SJSA1 (cell line): ENCODE results near the gene FXYD4. TPM values are rescaled to one million over a fixed set of nuclear protein-coding genes. Genes with fewer than 3 reads are reported as not detected.

Experiments
- DNase-seq, 2 experiments: peaks; one replicate each; pipeline ENCODE4 v3.0.0-alpha.2; 2015 to 2020; ENCODE audit warnings: low spot score in 2 of 2, low read depth in 1 of 2
- H3K27ac ChIP-seq: fragments of 250-450 bp; sonication (Bioruptor Pico); 2 replicates; pipeline ENCODE4 v1.5.1; 2020; ENCODE audit warnings: mild to moderate bottlenecking, moderate library complexity
- H3K27me3 ChIP-seq: fragments of 250-450 bp; sonication (Bioruptor Pico); replicated peaks from 2 replicates; pipeline ENCODE4 v1.5.1; 2020; ENCODE audit warnings: mild to moderate bottlenecking, moderate library complexity
- H3K36me3 ChIP-seq: fragments of 250-450 bp; sonication (Bioruptor Pico); 2 replicates; pipeline ENCODE4 v1.5.1; 2020; ENCODE audit warnings: mild to moderate bottlenecking
- H3K4me1 ChIP-seq: fragments of 250-450 bp; sonication (Bioruptor Pico); replicated peaks from 2 replicates; pipeline ENCODE4 v1.6.1; 2021; ENCODE audit warnings: mild to moderate bottlenecking
- H3K4me3 ChIP-seq: fragments of 250-450 bp; sonication (Bioruptor Pico); 2 replicates; pipeline ENCODE4 v1.5.1; 2020; ENCODE audit warnings: mild to moderate bottlenecking
- H3K9me3 ChIP-seq: fragments of 250-450 bp; sonication (Bioruptor Pico); replicated peaks from 2 replicates; pipeline ENCODE4 v1.5.1; 2020; ENCODE audit warnings: mild to moderate bottlenecking
- total RNA-seq: library from RNA; depleted of rRNA; stranded (reverse); fragments of >200 nt; shearing (Covaris generic); gene quantifications from 2 replicates; pipeline ENCODE4 v1.2.3, GENCODE V29; 2014

The FXYD4 gene
- total RNA-seq, 1 experiment from 2014 or later = not detected

DNA sequence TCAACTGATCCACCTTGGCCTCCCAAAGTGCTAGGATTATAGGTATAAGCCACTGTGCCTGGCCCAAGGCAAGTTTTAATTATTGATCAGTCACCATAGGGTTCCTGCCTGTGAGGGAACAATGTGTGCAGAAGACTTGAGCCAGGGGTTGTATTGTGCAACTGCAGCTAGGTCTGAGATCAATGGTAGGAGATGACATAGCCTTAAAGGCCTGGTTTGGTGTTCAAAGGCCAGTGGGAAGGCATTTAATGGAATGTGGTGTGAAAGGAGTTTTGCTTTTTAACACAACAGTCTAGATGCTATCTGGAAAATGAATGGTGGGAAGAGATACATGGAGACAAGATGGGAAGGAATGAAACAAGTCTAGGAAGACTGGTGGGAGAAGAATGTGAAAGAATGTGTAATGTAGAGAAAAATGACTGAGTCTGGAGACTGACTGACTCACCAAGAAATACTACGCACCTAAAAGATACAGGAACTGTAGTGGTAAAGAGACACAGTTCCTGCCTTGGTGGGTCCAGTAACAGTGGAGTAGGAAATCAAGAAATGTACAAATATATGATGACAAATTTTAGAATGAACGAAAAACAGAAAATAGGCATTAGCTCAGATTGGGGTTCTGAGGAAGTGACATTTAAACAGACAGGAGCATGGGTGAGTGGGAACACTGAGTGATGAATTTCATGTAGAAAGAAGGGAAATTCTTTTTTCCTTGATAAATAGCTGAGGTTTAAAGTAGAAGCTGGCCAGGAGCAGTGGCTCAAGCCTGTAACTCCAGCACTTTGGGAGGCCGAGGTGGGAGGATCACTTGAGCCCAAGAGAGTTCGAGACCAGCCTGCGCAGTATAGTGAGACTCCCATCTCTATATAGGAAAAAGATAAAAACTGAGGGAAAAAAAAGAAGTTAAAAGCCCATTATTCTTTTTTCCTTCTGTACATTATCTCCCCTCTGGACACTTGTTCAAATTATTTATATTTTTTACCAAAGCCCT lies 28.2 kb downstream of the FXYD4 start:
- peaks cover 69% of the 10 kb centered on the region for H3K36me3 ChIP-seq
- peak in 1 of 2 experiments; percentile 42 for DNase-seq

GRCh38 chr10:43401627-43402026 lies 30.2 kb downstream of the FXYD4 start:
- DNase-seq = no peak
- Histone ChIP-seq H3K4me3 (no peak overlapping the region), H3K27me3 (no peaks in the 10 kb centered on the region), H3K27ac (no peak overlapping the region), H3K36me3 (peaks cover 59% of the 10 kb centered on the region), H3K4me1 (peaks cover 61% of the 10 kb centered on the region), H3K9me3 (no peaks in the 10 kb centered on the region)

More for the DNA sequence above, 28.2 kb downstream of the FXYD4 start:
- Histone ChIP-seq H3K4me1 (peaks cover 72% of the 10 kb centered on the region), H3K27ac (peak overlapping the region; percentile 39), H3K9me3 (no peaks in the 10 kb centered on the region), H3K4me3 (no peak overlapping the region), H3K27me3 (no peaks in the 10 kb centered on the region)

DNA sequence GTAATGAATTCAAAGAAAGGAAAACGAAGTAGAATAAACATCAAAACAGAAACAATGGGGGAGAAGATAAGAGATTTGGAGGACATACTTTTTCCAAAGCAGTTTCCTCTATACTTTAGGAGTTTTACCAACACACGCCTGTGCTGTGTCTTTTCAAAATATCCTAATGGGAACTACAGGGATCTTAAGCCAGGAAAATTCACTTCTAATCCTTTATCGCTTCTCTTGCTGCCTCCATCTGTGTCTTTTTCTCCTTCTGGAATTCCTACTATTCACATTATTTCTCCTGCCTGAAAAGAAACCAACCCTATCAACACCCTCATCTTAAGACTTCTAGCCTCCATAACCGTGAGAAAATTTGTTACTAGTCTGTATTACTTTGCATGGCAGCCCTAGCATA lies 30.7 kb downstream of the FXYD4 start:
- Histone ChIP-seq H3K36me3 (peaks cover 61% of the 10 kb centered on the region), H3K27me3 (no peaks in the 10 kb centered on the region), H3K4me1 (peaks cover 58% of the 10 kb centered on the region), H3K9me3 (no peaks in the 10 kb centered on the region), H3K4me3 (no peak overlapping the region), H3K27ac (no peak overlapping the region)
- no peak for DNase-seq

- no peaks in the 10 kb centered on the region for H3K27me3 ChIP-seq
- peaks cover 65% of the 10 kb centered on the region for H3K36me3 ChIP-seq
- no peak overlapping the region for H3K4me3 ChIP-seq
- peaks cover 51% of the 10 kb centered on the region for H3K4me1 ChIP-seq
- no peaks in the 10 kb centered on the region for H3K9me3 ChIP-seq
- no peak for DNase-seq
- H3K27ac ChIP-seq = no peak overlapping the region
Observed at GRCh38 chr10:43402880-43403452, 31.5 kb downstream of the FXYD4 start.

GRCh38 chr10:43403911-43404703 lies 32.7 kb downstream of the FXYD4 start:
- peaks cover 61% of the 10 kb centered on the region for H3K36me3 ChIP-seq
- no peak for DNase-seq
- no peak overlapping the region for H3K4me3 ChIP-seq
- no peak overlapping the region for H3K27ac ChIP-seq
- no peaks in the 10 kb centered on the region for H3K9me3 ChIP-seq
- H3K4me1 ChIP-seq = peaks cover 39% of the 10 kb centered on the region
- H3K27me3 ChIP-seq = no peaks in the 10 kb centered on the region

GRCh38 chr10:43404704-43405084 lies 33.3 kb downstream of the FXYD4 start:
- Histone ChIP-seq H3K27ac (no peak overlapping the region), H3K9me3 (no peaks in the 10 kb centered on the region), H3K36me3 (peaks cover 55% of the 10 kb centered on the region), H3K4me1 (peaks cover 37% of the 10 kb centered on the region), H3K4me3 (no peak overlapping the region), H3K27me3 (no peaks in the 10 kb centered on the region)
- DNase-seq = no peak

DNA sequence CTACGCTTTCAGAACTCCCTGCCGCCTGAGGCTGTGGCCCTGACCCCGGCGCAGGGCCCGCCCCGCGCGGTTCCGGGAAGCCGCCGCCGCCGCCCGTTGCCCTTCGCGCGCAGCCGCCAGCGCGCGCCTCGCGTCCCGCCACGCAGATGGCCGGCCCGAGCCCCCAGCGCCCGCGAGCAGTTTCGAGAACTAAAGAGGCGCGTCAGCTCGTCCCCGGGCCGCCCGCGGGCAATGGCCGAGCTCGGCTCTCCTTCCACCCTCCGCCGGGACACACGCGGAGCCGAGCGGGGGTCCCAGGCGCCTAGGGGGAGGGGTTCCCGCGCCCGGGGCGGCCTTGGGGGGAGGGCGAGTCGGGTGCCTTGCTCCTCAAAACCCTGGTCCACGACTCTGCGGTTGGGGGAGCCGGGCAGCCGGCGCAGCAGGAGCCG lies 35.7 kb downstream of the FXYD4 start:
- Histone ChIP-seq H3K4me3 (peak overlapping the region; percentile 78), H3K36me3 (peaks cover 46% of the 10 kb centered on the region), H3K9me3 (no peaks in the 10 kb centered on the region), H3K27me3 (no peaks in the 10 kb centered on the region), H3K4me1 (peaks cover 24% of the 10 kb centered on the region), H3K27ac (peak overlapping the region; percentile 99)
- peak; percentile 52 to 60 for DNase-seq

GRCh38 chr10:43407576-43408330 lies 36.3 kb downstream of the FXYD4 start:
- peak; percentile 82 to 85 for DNase-seq
- Histone ChIP-seq H3K4me1 (peaks cover 21% of the 10 kb centered on the region), H3K27me3 (no peaks in the 10 kb centered on the region), H3K27ac (peak overlapping the region; percentile 99), H3K4me3 (peak overlapping the region; percentile 78), H3K9me3 (no peaks in the 10 kb centered on the region), H3K36me3 (peaks cover 40% of the 10 kb centered on the region)

DNA sequence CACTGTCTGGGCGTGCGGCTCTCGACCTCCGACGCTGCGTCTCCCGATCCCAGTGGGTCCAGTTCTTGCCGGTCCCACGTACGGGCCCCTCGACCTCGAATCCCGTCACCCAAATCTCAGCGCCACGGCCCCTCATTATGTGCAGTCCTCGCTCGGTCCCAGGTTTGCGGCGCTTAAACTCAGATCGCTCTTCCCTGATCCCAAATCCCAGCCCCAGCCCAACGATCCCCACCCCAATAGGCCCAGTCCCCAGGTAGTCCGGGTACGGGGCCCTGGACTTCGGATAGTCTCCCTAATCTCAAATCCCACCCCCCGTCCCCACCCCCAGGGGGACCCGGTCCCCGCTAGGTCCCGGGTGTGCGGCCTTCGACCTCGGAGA lies 36.9 kb downstream of the FXYD4 start:
- peak in 1 of 2 experiments; percentile 47 for DNase-seq
- Histone ChIP-seq H3K27me3 (no peaks in the 10 kb centered on the region), H3K9me3 (no peaks in the 10 kb centered on the region), H3K36me3 (peaks cover 35% of the 10 kb centered on the region), H3K4me1 (peaks cover 21% of the 10 kb centered on the region), H3K27ac (peak overlapping the region; percentile 99), H3K4me3 (peak overlapping the region; percentile 78)

DNA sequence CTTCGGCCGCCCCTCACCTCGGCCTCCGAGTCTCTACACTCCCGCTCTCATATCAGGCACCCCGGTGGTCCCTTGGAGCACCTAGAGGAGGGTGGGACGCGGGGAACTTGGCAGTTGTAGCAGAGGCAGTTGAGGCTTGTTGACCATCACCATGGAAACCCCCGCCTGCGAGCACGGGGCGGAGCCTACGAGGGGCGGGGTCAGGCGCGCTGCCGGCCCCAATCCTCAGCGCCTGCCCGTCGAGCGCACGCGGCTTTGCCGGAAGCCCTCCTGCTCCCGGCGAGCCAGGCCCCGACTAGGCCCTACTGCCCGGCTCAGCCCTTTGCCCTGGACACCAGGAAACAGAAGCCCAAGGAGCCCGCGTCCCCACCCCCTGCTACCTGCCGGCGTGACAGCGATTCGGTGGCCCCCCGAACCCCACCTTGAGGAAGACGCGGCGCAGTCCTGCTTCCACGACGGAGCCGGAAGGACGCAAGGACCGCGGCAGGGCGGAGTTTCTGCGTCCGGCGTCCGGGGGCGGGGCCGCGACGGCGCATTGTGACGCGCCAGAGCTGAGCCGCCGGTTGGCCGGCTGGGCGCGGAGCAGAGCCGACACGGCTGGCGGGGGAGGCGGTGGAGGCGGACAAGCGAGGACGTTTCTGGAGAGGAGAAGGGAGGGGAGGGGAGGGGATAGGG lies 37.4 kb downstream of the FXYD4 start, which contains the start of gene HNRNPF:
Gene HNRNPF (minus strand): TSS at position 477 of the 675 bp plus-strand sequence. CDS start 21,302 bp downstream, outside the sequence.
- H3K4me3 ChIP-seq = peak within 1 kb of the TSS; percentile 78
- peaks cover 17% of the 10 kb centered on the region for H3K4me1 ChIP-seq
- H3K36me3 ChIP-seq = peaks cover 29% of the 10 kb centered on the region
- no peaks in the 10 kb centered on the region for H3K9me3 ChIP-seq
- peak within 1 kb of the TSS; percentile 99 for H3K27ac ChIP-seq
- no peaks in the 10 kb centered on the region for H3K27me3 ChIP-seq
- peak; percentile 95 for DNase-seq

GRCh38 chr10:43409385-43410109 lies 38.1 kb downstream of the FXYD4 start:
- peaks cover 27% of the 10 kb centered on the region for H3K36me3 ChIP-seq
- H3K9me3 ChIP-seq = no peaks in the 10 kb centered on the region
- peak overlapping the region; percentile 99 for H3K27ac ChIP-seq
- peak overlapping the region; percentile 78 for H3K4me3 ChIP-seq
- H3K27me3 ChIP-seq = no peaks in the 10 kb centered on the region
- DNase-seq = no peak
- peaks cover 14% of the 10 kb centered on the region for H3K4me1 ChIP-seq

DNA sequence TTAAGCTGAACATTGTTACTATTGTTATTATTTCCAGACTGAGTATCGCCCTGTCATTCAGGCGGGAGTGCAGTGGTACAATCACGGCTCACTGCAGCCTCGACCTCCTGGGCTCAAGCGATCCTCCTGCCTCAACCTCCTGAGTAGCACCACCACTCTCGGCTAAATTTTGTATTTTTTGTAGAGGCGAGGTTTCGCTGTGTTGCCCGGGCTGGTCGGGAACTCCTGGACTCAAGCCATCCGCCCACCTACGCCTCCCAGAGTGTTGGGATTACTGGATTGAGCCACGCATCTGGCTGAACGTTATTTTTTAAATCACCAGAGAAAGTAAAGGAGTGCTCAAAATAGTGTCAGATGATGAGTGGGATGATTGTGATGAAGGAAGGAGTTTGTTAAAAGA lies 38.9 kb downstream of the FXYD4 start:
- no peak for DNase-seq
- Histone ChIP-seq H3K27ac (no peak overlapping the region), H3K27me3 (no peaks in the 10 kb centered on the region), H3K4me1 (peaks cover 14% of the 10 kb centered on the region), H3K36me3 (peaks cover 25% of the 10 kb centered on the region), H3K4me3 (no peak overlapping the region), H3K9me3 (no peaks in the 10 kb centered on the region)
